H9 (cell line): ENCODE data around the gene MGRN1. TPM values are rescaled to one million over a fixed set of nuclear protein-coding genes. Genes with fewer than 3 reads are reported as not detected.

ENCODE experiments used
- DNase-seq: peaks from one replicate; pipeline ENCODE4 v3.0.0-alpha.2; 2017
- H2AFZ ChIP-seq: one replicate; pipeline ENCODE4 v1.6.1; 2013; ENCODE audit warnings: mild to moderate bottlenecking, low read length, control low read depth, moderate library complexity
- H2AK5ac ChIP-seq: 2 replicates; pipeline ENCODE4 v1.6.1; 2013; ENCODE audit warnings: low read length, control low read depth, mixed read lengths; ENCODE audit not compliant: insufficient read length
- H2BK120ac ChIP-seq: one replicate; pipeline ENCODE4 v1.6.1; 2013; ENCODE audit warnings: low read depth, mild to moderate bottlenecking, low read length, control low read depth, inconsistent platforms; ENCODE audit not compliant: poor library complexity, severe bottlenecking
- H2BK12ac ChIP-seq: 2 replicates; pipeline ENCODE4 v1.6.1; 2013; ENCODE audit warnings: low read length, control low read depth, mixed read lengths, low read depth; ENCODE audit not compliant: insufficient read length
- H2BK15ac ChIP-seq: 2 replicates; pipeline ENCODE4 v1.6.1; 2013; ENCODE audit warnings: low read depth, low read length, control low read depth
- H2BK20ac ChIP-seq: one replicate; pipeline ENCODE4 v1.6.1; 2013; ENCODE audit warnings: low read depth, mild to moderate bottlenecking, low read length, control low read depth, inconsistent platforms; ENCODE audit not compliant: poor library complexity, severe bottlenecking
- H2BK5ac ChIP-seq: 2 replicates; pipeline ENCODE4 v1.6.1; 2013; ENCODE audit warnings: low read length, control low read depth, mixed read lengths; ENCODE audit not compliant: insufficient read length
- H3K14ac ChIP-seq: 2 replicates; pipeline ENCODE4 v1.6.1; 2013; ENCODE audit warnings: low read length, control low read depth; ENCODE audit not compliant: insufficient read depth
- H3K18ac ChIP-seq: 2 replicates; pipeline ENCODE4 v1.6.1; 2013; ENCODE audit warnings: low read depth, mild to moderate bottlenecking, mixed read lengths, low read length, control low read depth; ENCODE audit not compliant: insufficient read length
- H3K23ac ChIP-seq: 2 replicates; pipeline ENCODE4 v1.6.1; 2013; ENCODE audit warnings: low read length, control low read depth, mixed read lengths, low read depth; ENCODE audit not compliant: insufficient read length
- H3K23me2 ChIP-seq: 2 replicates; pipeline ENCODE4 v1.6.1; 2013; ENCODE audit warnings: low read depth, mild to moderate bottlenecking, mixed read lengths, low read length, control low read depth; ENCODE audit not compliant: insufficient read length, poor library complexity, severe bottlenecking
- H3K27ac ChIP-seq: 2 replicates; pipeline ENCODE4 v1.5.1; 2013; ENCODE audit warnings: low read length, control low read depth, mixed read lengths, low read depth; ENCODE audit not compliant: insufficient read length
- H3K27me3 ChIP-seq: 2 replicates; pipeline ENCODE4 v1.6.1; 2013; ENCODE audit warnings: low read length, control low read depth, inconsistent platforms; ENCODE audit not compliant: insufficient read depth
- H3K4ac ChIP-seq: 2 replicates; pipeline ENCODE4 v1.6.1; 2013; ENCODE audit warnings: low read depth, mild to moderate bottlenecking, control low read depth, inconsistent platforms, low read length, moderate library complexity
- H3K4me1 ChIP-seq: 2 replicates; pipeline ENCODE4 v1.6.1; 2013; ENCODE audit warnings: low read length, control low read depth, inconsistent platforms; ENCODE audit not compliant: insufficient read depth
- H3K4me2 ChIP-seq: 2 replicates; pipeline ENCODE4 v1.6.1; 2013; ENCODE audit warnings: low read length, control low read depth, mixed read lengths; ENCODE audit not compliant: insufficient read length, insufficient read depth
- H3K56ac ChIP-seq: 2 replicates; pipeline ENCODE4 v1.6.1; 2013; ENCODE audit warnings: low read depth, mild to moderate bottlenecking, mixed read lengths, low read length, control low read depth; ENCODE audit not compliant: insufficient read length
- H3K79me1 ChIP-seq: 2 replicates; pipeline ENCODE4 v1.6.1; 2013; ENCODE audit warnings: low read depth, mild to moderate bottlenecking, moderate library complexity, low read length, control low read depth, inconsistent platforms; ENCODE audit not compliant: insufficient read depth, poor library complexity, severe bottlenecking
- H3K79me2 ChIP-seq: 2 replicates; pipeline ENCODE4 v1.6.1; 2013; ENCODE audit warnings: low read length, control low read depth, inconsistent platforms; ENCODE audit not compliant: insufficient read depth
- H3K9ac ChIP-seq: 2 replicates; pipeline ENCODE4 v1.6.1; 2013; ENCODE audit warnings: low read length, control low read depth, mixed read lengths; ENCODE audit not compliant: insufficient read length; ENCODE audit errors: extremely low read depth
- H3K9me3 ChIP-seq: one replicate; pipeline ENCODE4 v1.6.1; 2013; ENCODE audit warnings: low read depth, low read length, inconsistent platforms; ENCODE audit not compliant: control insufficient read depth
- H3T11ph ChIP-seq: one replicate; pipeline ENCODE4 v1.6.1; 2013; ENCODE audit warnings: mild to moderate bottlenecking, low read length, control low read depth, inconsistent platforms
- H4K20me1 ChIP-seq: one replicate; pipeline ENCODE4 v1.6.1; 2013; ENCODE audit not compliant: control insufficient read depth, insufficient read length, insufficient read depth
- H4K5ac ChIP-seq: 2 replicates; pipeline ENCODE4 v1.6.1; 2013; ENCODE audit warnings: low read depth, mild to moderate bottlenecking, mixed read lengths, low read length, control low read depth; ENCODE audit not compliant: insufficient read length
- H4K8ac ChIP-seq: replicated peaks from 2 replicates; pipeline ENCODE4 v1.6.1; 2013; ENCODE audit warnings: low read length, control low read depth, mixed read lengths, low read depth; ENCODE audit not compliant: insufficient read length
- H4K91ac ChIP-seq: 2 replicates; pipeline ENCODE4 v1.6.1; 2013; ENCODE audit warnings: low read depth, mild to moderate bottlenecking, moderate library complexity, mixed read lengths, low read length, control low read depth; ENCODE audit not compliant: insufficient read length
- H3K27ac Mint-ChIP-seq, 3 experiments: 2 replicates in 2 of 3; 3 replicates in 1 of 3; pipeline ENCODE4 v1.8.0; 2020 to 2021; ENCODE audit warnings: mixed read lengths in 3 of 3, mild to moderate bottlenecking in 1 of 3, moderate library complexity in 1 of 3
- H3K27me3 Mint-ChIP-seq: 2 replicates; pipeline ENCODE4 v1.8.0; 2021; ENCODE audit warnings: low read depth, mild to moderate bottlenecking, moderate library complexity, mixed read lengths
- H3K36me3 Mint-ChIP-seq, 3 experiments: 2 replicates in 2 of 3; 3 replicates in 1 of 3; pipeline ENCODE4 v1.8.0; 2020 to 2021; ENCODE audit warnings: low read depth in 3 of 3, mixed read lengths in 3 of 3; ENCODE audit not compliant: insufficient read depth in 1 of 3
- H3K4me1 Mint-ChIP-seq, 2 experiments: 2 replicates each; pipeline ENCODE4 v1.8.0; 2020; ENCODE audit warnings: mixed read lengths in 2 of 2
- H3K4me3 Mint-ChIP-seq, 2 experiments: 2 replicates in 1 of 2; 3 replicates in 1 of 2; pipeline ENCODE4 v1.8.0; 2020 to 2021; ENCODE audit warnings: mild to moderate bottlenecking in 2 of 2, mixed read lengths in 2 of 2, moderate library complexity in 1 of 2
- H3K9me3 Mint-ChIP-seq, 2 experiments: 2 replicates in 1 of 2; 3 replicates in 1 of 2; pipeline ENCODE4 v1.8.0; 2020; ENCODE audit warnings: mild to moderate bottlenecking in 2 of 2, mixed read lengths in 2 of 2, moderate library complexity in 1 of 2
- WGBS: extraction: QIAGEN DNeasy Blood & Tissue Kit; methylation state at CpG from one replicate; pipeline ENCODE4 v1.1.7; 2013; ENCODE audit warnings: missing lambda C conversion rate, low lambda C conversion rate, mixed read lengths; ENCODE audit not compliant: insufficient read length; ENCODE audit errors: extremely low coverage; 5-methylcytosine and 5-hydroxymethylcytosine counted together
- total RNA-seq: library from RNA; stranded (reverse); gene quantifications from 2 replicates; pipeline ENCODE4 v1.2.1, GENCODE V29; 2021
- TF ChIP-seq, protein P1 (sequence below): fragments of 200-600 bp; sonication (generic); conservative IDR thresholded peaks from 3 replicates; pipeline ENCODE4 v1.8.0; 2021; ENCODE audit warnings: antibody characterized with exemption, mild to moderate bottlenecking

Gene MGRN1
- total RNA-seq, 1 experiment from 2014 or later, result 91.6 TPM

DNA sequence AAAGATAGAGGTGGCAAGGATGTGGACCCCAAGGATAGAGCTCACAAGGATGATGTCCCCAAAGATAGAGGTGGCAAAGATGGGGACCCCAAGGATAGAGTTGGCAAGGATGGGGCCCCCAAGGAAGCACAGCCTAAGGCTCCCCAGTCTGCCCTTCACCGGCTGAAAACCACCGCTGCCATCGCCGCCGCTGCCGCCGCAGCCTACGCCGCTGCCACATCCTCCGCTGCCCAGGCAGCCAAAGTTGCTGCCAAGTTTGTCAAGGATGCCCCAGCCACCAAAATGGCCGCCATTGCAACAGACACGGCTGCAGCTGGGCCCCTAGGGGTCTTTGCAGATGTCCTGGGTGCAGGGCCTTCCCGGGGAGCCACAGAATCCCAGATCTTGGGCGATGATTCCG, 48.6 kb upstream of the MGRN1 start:
- no peaks in the 10 kb centered on the region for H3K79me2 ChIP-seq
- H3K4me1 Mint-ChIP-seq, result peaks cover 6 to 11% of the 10 kb centered on the region in 2 experiments
- no peak overlapping the region for H3K23ac ChIP-seq
- no peak overlapping the region for H2AFZ ChIP-seq
- no peaks in the 10 kb centered on the region; a peak in 1 of 5 replicates for H3K9me3 Mint-ChIP-seq
- H3K56ac ChIP-seq, result no peak overlapping the region
- H3T11ph ChIP-seq, result no peak overlapping the region
- no peak overlapping the region for H3K14ac ChIP-seq
- no peak overlapping the region for H2BK15ac ChIP-seq
- no peaks in the 10 kb centered on the region for H4K20me1 ChIP-seq
- TF ChIP-seq, protein P1, sequence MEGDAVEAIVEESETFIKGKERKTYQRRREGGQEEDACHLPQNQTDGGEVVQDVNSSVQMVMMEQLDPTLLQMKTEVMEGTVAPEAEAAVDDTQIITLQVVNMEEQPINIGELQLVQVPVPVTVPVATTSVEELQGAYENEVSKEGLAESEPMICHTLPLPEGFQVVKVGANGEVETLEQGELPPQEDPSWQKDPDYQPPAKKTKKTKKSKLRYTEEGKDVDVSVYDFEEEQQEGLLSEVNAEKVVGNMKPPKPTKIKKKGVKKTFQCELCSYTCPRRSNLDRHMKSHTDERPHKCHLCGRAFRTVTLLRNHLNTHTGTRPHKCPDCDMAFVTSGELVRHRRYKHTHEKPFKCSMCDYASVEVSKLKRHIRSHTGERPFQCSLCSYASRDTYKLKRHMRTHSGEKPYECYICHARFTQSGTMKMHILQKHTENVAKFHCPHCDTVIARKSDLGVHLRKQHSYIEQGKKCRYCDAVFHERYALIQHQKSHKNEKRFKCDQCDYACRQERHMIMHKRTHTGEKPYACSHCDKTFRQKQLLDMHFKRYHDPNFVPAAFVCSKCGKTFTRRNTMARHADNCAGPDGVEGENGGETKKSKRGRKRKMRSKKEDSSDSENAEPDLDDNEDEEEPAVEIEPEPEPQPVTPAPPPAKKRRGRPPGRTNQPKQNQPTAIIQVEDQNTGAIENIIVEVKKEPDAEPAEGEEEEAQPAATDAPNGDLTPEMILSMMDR, result no peak
- H3K27me3 ChIP-seq, result no peaks in the 10 kb centered on the region
- H3K4me3 Mint-ChIP-seq, result no peak overlapping the region
- H3K27me3 Mint-ChIP-seq, result peaks cover 4% of the 10 kb centered on the region
- H4K5ac ChIP-seq, result no peak overlapping the region
- no peak overlapping the region for H3K27ac Mint-ChIP-seq
- H3K9ac ChIP-seq, result no peak overlapping the region
- no peak overlapping the region for H2BK120ac ChIP-seq
- H2BK12ac ChIP-seq, result no peak overlapping the region
- no peaks in the 10 kb centered on the region for H3K9me3 ChIP-seq
- H3K4me2 ChIP-seq, result no peak overlapping the region
- no peaks in the 10 kb centered on the region for H3K79me1 ChIP-seq
- WGBS, result no CpG with 5 or more reads among the region's 15 CpGs
- H3K4me1 ChIP-seq, result peaks cover 4% of the 10 kb centered on the region; the same call in 1 of the 2 replicates
- no peak overlapping the region for H4K8ac ChIP-seq
- no peak overlapping the region for H2AK5ac ChIP-seq
- H2BK20ac ChIP-seq, result no peak overlapping the region
- H3K23me2 ChIP-seq, result no peaks in the 10 kb centered on the region
- no peak overlapping the region for H3K4ac ChIP-seq
- H2BK5ac ChIP-seq, result no peak overlapping the region
- no peak overlapping the region for H3K18ac ChIP-seq
- no peak overlapping the region for H4K91ac ChIP-seq
- peaks cover 0 to 9% (median 0%) of the 10 kb centered on the region in 3 experiments; a peak in 4 of 7 replicates for H3K36me3 Mint-ChIP-seq
- no peak overlapping the region for H3K27ac ChIP-seq
- DNase-seq, result no peak
